ENCODE results near the gene NXNL2. TPM values are rescaled to one million over a fixed set of nuclear protein-coding genes. Genes with fewer than 3 reads are reported as not detected.
A peak's percentile ranks its signal among the peaks of the same experiment; 100 is the strongest.

NXNL2 gene
- total RNA-seq, 2 donors from 2014 or later: not detected

DNA sequence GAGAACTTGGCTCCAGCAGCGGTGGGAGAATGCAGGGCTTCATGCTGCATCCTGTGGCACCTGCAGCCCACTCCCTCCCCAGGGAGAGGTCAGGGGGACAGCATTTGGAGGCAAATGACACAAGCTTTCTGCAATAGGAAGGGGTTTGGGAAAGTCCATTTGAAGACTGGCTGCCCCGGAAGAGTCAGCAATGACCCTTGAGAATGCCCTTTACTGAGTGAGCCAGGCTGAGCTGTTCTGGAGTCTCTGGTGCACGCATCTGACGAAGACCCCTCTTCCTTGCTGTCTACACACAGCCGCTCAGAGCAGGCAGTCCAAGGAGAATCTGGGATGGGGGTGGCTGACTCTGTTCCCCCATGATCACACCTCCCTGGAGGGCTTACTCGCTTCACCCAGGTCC is 5.5 kb upstream of the NXNL2 start:
- no peak for ATAC-seq
- DNase-seq: no peak
- intact Hi-C loops (cut with DNase I): no loop called here

DNA sequence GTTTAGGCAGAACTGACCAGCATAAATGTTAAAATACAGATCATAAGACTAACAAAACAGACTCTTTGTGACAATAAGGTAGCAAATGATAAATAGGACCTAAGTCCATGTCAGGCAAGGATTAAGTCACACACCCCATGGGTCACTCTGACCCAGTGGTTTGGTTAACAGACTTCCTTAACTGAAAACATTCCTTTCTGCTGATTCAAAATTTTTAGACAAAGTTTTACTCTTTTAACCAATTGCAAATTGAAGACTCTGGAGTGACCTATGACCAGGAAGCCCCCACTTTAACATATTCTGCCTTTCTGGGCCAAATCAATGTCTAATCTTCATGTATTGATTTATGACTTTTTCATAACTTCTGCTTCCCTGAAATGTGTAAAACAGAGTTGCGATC is 4.9 kb upstream of the NXNL2 start:
- intact Hi-C loops (cut with DNase I): no loop called here
- DNase-seq (no peak), ATAC-seq (no peak)

DNA sequence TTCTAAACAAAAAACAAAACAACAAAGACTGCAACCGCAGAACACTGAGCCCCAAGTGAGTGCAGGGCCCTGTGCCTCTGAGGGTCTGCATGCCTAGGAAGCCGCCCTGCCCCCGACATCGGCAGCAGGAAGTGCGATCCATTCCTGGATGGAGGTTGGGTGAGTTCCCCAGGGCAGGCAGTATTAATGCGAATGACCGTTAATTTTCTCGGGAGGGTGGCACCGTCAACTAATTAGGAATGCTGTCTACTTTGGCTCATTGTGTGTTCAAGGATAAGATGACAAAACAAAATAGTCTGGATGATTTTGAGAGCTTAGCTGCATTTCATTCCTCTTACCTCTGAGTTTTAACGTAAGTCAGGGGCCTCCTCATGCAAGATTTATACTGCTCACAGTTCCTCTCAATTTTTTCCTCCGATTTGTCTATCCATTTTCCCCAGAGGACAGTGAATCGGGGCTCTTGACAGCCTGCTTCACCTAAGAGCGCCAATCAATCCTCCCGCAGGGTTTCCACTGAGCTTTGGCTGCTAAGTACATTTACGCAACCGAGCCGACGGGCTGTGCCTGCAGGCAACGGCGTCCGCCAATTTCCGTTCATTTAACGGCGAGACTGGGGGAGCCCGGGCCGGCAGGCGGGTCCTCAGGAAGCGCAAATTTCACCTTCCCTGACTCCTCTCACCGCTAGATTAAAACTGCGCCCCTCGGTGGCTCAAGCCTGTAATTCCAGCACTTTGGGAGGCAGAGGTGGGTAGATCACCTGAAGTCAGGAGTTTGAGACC is 2.9 kb upstream of the NXNL2 start:
- ATAC-seq: no peak
- intact Hi-C loops (cut with DNase I): no loop called here
- peak; percentile 68 for DNase-seq

DNA sequence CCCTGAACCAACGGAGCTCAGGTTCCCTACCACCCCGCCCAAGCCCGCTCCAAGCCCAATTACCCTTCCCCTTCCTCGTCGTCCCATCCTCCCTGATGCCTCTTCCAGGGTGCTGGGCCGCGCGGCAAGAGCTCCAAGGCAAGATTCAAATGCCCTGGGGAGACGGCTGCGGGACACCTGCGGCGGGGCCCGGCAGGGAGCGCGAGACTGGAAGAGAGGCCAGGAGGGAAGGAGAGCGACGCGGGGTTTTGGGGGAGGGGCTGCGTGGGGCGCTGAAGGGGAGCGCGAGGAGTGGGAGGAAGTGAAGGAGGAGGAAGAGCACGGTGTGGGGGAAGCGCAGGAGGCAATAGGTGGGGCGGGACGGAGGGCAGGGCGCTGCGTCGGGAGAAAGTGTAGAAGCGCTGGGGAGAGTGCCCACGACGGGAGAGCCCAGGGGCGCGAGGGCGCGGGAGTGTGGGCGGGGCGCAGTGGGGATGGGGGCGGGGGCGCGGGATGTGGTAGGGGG is 975 bp upstream of the NXNL2 start:
- intact Hi-C loops (cut with DNase I): no loop called here
- peak; percentile 26 for DNase-seq
- ATAC-seq: peak; percentile 18 to 60

- intact Hi-C loops (cut with DNase I): no loop called here
- no peak for DNase-seq
- ATAC-seq: peak in 1 of 2 donors; percentile 3
These were observed 446 bp downstream of the NXNL2 start for GRCh38 chr9:88535226-88536022.

GRCh38 chr9:88536023-88536324 is 996 bp downstream of the NXNL2 start:
- peak in 1 of 2 donors; percentile 3 for ATAC-seq
- intact Hi-C loops (cut with DNase I): no loop called here
- peak; percentile 48 for DNase-seq

- intact Hi-C loops (cut with DNase I): no loop called here
- DNase-seq: peak; percentile 34
- ATAC-seq: no peak
These were observed 2.2 kb downstream of the NXNL2 start for GRCh38 chr9:88536951-88537760.

GRCh38 chr9:88537761-88538091 is 2.7 kb downstream of the NXNL2 start:
- ATAC-seq (peak in 1 of 2 donors; percentile 18), DNase-seq (peak; percentile 79)
- intact Hi-C loops (cut with DNase I): no loop called here

GRCh38 chr9:88538311-88539085 is 3.5 kb downstream of the NXNL2 start:
- intact Hi-C loops (cut with DNase I): no loop called here
- no peak for ATAC-seq
- no peak for DNase-seq

DNA sequence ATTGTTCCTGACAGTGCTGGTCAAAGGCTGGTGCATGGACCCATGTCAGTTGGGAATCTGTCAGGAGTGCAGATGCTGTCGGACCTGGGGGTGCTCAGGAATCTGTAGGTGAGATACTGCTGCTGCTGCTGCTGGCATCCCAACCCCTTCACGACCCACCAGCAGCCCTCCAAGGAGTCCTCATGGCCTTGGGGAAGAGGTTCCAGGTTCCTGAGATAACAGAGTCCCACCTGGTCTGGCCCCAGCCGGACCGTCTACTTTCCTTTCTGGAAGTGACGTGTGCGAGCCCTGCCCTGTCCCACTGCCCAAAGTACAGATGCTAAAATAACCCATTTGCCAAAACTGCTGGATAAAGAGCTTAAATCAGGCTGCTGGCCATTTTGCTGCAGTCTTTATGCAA is 4.3 kb downstream of the NXNL2 start:
- ATAC-seq: no peak

GRCh38 chr9:88540251-88540763 is 5.3 kb downstream of the NXNL2 start:
- DNase-seq (no peak), ATAC-seq (no peak)
- intact Hi-C loops (cut with DNase I): no loop called here

More for the DNA sequence above, 4.3 kb downstream of the NXNL2 start:
- DNase-seq: no peak
- intact Hi-C loops (cut with DNase I): no loop called here

GRCh38 chr9:88544245-88544644 is 9.3 kb downstream of the NXNL2 start:
- ATAC-seq (no peak), DNase-seq (peak; percentile 55)
- intact Hi-C loops (cut with DNase I): no loop called here

DNA sequence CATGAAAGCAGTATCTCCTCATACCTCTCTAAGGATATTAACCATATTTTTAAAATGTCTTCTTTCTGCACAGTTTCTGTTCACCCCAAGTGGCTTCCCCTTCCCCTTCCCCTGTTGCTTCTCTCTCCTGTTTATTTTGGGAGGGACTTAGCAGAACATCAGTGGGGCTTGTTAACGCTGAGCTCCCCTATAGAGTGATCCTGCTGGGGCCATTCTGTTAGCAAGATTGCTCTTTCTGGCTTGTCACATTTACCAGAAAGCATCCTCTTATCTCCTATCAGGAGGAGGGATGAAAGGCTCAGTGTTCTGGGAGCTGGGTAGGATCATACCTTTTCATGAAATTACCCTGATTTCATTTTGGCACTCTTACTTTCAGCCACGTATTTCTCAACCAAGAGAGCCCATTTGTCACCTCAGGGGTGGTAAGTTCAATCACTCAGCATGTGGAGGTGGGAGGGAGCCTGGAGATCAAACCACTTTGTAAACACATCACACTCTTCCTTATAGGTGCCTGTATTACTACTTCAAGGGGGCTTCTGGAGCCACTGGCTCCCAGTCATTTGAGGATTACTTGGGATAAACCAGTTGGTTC is 16.7 kb downstream of the NXNL2 start:
- DNase-seq (no peak), ATAC-seq (no peak)
- intact Hi-C loops (cut with DNase I): no loop called here

DNA sequence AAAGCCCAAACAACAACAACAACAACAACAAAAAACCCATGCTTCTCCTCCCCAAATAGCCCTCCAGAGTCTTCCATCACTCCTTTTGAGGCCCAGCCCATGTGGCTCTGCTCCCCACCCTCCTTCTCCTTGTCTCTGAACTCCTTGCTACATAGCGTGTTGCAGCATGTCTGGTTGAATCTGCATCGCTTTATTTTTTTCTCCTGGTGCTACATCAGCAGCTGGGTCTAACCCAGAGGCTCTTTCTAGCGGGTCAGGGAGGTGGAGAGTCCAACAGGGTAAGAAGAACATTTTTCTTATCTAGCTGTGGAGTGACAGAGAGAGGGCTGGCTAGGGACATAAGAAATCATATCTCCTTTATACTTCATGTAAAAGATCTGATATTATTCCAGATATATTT is 18.4 kb downstream of the NXNL2 start:
- DNase-seq: no peak
- intact Hi-C loops (cut with DNase I): no loop called here
- no peak for ATAC-seq

DNA sequence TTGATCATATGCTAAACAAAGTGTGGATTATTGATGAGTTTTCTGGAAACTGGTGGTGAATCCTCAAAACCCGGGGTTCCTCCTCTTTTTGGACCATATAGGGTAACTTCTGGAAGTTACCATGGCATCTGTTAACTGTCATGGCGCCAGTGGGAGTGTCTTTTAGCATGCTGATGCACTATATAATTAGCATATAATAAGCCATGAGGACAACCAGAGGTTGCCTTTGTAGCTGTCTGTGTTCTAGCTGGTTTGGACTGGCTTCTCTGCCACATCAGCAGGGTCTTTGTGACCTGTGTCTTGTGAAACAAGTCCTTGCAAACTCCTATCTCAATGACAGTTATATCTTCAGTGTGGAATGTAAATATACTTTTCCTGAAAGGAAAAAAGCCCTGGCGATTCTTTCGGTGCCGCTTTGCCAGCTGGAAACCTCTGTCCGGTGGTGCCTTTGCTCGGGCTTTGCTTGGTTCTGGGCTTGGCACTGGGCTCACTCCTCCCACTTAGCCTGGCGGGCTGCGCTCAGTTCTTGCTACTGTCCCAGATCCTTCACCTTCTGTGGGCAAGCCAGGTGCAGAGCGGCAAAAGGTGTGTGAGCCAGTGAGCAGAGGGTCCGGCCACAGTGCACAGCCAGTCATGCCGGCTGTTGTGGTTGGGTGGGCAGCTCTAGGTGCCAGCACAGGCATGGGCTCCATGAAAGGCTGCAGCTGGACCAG is 20.4 kb downstream of the NXNL2 start:
- ATAC-seq (no peak), DNase-seq (no peak)
- intact Hi-C loops (cut with DNase I): no loop called here

DNA sequence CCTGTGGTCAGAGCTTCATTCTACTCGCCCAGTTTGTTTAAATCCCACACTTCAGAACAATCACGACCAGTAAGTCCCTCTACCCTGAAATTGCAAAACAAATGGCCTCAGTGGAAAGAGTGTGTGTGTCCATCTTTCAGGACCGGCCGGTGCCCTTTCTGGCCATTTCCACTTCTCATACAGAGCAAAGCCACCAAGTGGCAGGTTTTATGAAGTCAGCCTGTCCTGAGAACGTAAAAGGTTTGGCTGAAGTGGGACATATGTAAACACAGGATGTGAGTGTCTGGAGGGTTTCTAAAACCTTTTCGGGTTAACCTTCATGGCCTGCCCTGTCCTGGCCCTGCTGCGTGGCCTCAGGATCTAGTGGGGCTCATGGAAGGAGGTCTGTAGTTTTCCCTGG is 24.7 kb downstream of the NXNL2 start:
- intact Hi-C loops (cut with DNase I): no loop called here
- ATAC-seq (no peak), DNase-seq (no peak)

- intact Hi-C loops (cut with DNase I): no loop called here
- ATAC-seq (no peak), DNase-seq (no peak)
These were observed 32.9 kb downstream of the NXNL2 start for GRCh38 chr9:88567870-88568269.

GRCh38 chr9:88571419-88571818 is 36.4 kb downstream of the NXNL2 start:
- no peak for ATAC-seq
- DNase-seq: no peak
- intact Hi-C loops (cut with DNase I): loop anchor here in 1 of 2 donors (10.0 kb wide), 1 partner anchor 497 kb away; no protein-coding TSS in a partner anchor
